ENCODE data around the gene TTC23. TPM values are rescaled to one million over a fixed set of nuclear protein-coding genes. Genes with fewer than 3 reads are reported as not detected.

TTC23 gene
- total and polyA plus RNA-seq, 9 of the 15 experiments (the other 6 are each of a cell fraction or from before 2014, with no cell fraction given): 0.41 to 4.5 (median 2.5) TPM

- intact Hi-C loops (cut with micrococcal nuclease) (no loop called here), in situ Hi-C loops (cut with MboI) (no loop called here)
- no peak for ATAC-seq
- H3K27me3 ChIP-seq (ENCODE audit: control insufficient read depth in 2 of 2, insufficient read depth in 2 of 2, low read length in 2 of 2): peaks cover 0 to 36% of the 10 kb centered on the region in 2 experiments; a peak in 3 of 5 replicates
- POLR2A ChIA-PET: interaction anchor here (1.1 kb wide), 1 partner anchor 12 kb away, joined by 6 read pairs; no protein-coding TSS in a partner anchor
- H3K79me2 ChIP-seq (ENCODE audit: control insufficient read depth, insufficient read depth, low read length): no peaks in the 10 kb centered on the region
- no peak overlapping the region for H2AFZ ChIP-seq (ENCODE audit: low read depth, low read length)
- no peak for TF ChIP-seq ZFP1 (CRISPR knock-in tag; IDR thresholded peaks at IDR 0.05)
- no peak for TF ChIP-seq TGIF2 (CRISPR knock-in tag; IDR thresholded peaks at IDR 0.05)
- TF ChIP-seq TAF1 (IDR thresholded peaks at IDR 0.05; ENCODE audit: control insufficient read depth, extremely low read depth, insufficient read depth, low read length, severe bottlenecking): no peak
- no peak for TF ChIP-seq TCF3 (CRISPR knock-in tag; IDR thresholded peaks at IDR 0.05)
- TF ChIP-seq MXD1 (CRISPR knock-in tag; IDR thresholded peaks at IDR 0.05; ENCODE audit: borderline replicate concordance, poor library complexity, severe bottlenecking): no peak
- TF ChIP-seq USF1 (CRISPR knock-in tag; IDR thresholded peaks at IDR 0.05): no peak
- TF ChIP-seq MAFG (tag; conservative IDR thresholded peaks at IDR 0.05): no peak
- TF ChIP-seq MCM5 (IDR thresholded peaks at IDR 0.05; ENCODE audit: low read depth): no peak
- no peak for TF ChIP-seq FOXA1 (IDR thresholded peaks at IDR 0.05; ENCODE audit: borderline replicate concordance)
- TF ChIP-seq ZNF3 (CRISPR knock-in tag; IDR thresholded peaks at IDR 0.05): no peak
- H3K36me3 ChIP-seq (ENCODE audit: control insufficient read depth, insufficient read depth, low read length): no peaks in the 10 kb centered on the region
- H3K4me1 ChIP-seq (replicated peaks in 1 of 2; ENCODE audit: control insufficient read depth in 2 of 2, insufficient read depth in 2 of 2, low read length in 2 of 2): no peaks in the 10 kb centered on the region
- H3K9ac ChIP-seq (ENCODE audit: insufficient read depth in 1 of 2, low read depth in 2 of 2, low read length in 2 of 2): no peak overlapping the region
- H3K9me3 ChIP-seq (replicated peaks; ENCODE audit: control insufficient read depth, insufficient read depth, low read depth, low read length): no peaks in the 10 kb centered on the region
- H4K20me1 ChIP-seq (replicated peaks; ENCODE audit: control insufficient read depth, insufficient read depth, low read length): no peaks in the 10 kb centered on the region
- H3K27ac ChIP-seq (ENCODE audit: extremely low read depth, low read depth, low read length): no peak overlapping the region
- no peak for FAIRE-seq
- H3K9me1 ChIP-seq (ENCODE audit: control insufficient read depth, insufficient read depth, low read length): no peaks in the 10 kb centered on the region
- H3K4me2 ChIP-seq (ENCODE audit: insufficient read depth, low read length): no peak overlapping the region
- CTCF ChIA-PET (ENCODE audit: low intra/inter-chr PET ratio): no interaction called here
- 0% methylated on average over 1 of the region's 1 CpG for WGBS (ENCODE audit: insufficient coverage, low coverage, missing lambda C conversion rate)
- BruUV-seq (replicated peaks): no TSS peak
- no peak for DNase-seq (ENCODE audit: extremely low read depth in 1 of 4, low spot score in 3 of 4)
- H3K4me3 ChIP-seq: no peak overlapping the region
Observed at GRCh38 chr15:99090938-99091337, 158.4 kb downstream of the TTC23 start.

Measured in K562 (cell line).